GM18951 (cell line): ENCODE measurements around the gene FAM24B.
"Not testable (repeated sequence)": the region's sequence is repeated elsewhere in the genome, so short reads cannot be mapped to it uniquely, and the experiment has no call there.

Source experiments
- POLR2A ChIP-seq: IDR thresholded peaks from 4 replicates; pipeline ENCODE4 v1.6.1; 2011; ENCODE audit warnings: mild to moderate bottlenecking; ENCODE audit not compliant: insufficient read length, insufficient read depth; ENCODE audit errors: extremely low read depth
- in situ Hi-C: fragments of 300-500 bp; cut with MboI; formaldehyde crosslinking; loops from one replicate; pipeline ENCODE4 v1.12.0; 2022; ENCODE audit warnings: low sequenced_read_pairs, mixed read lengths, inconsistent platforms; ENCODE audit not compliant: unreplicated experiment

Gene FAM24B

DNA sequence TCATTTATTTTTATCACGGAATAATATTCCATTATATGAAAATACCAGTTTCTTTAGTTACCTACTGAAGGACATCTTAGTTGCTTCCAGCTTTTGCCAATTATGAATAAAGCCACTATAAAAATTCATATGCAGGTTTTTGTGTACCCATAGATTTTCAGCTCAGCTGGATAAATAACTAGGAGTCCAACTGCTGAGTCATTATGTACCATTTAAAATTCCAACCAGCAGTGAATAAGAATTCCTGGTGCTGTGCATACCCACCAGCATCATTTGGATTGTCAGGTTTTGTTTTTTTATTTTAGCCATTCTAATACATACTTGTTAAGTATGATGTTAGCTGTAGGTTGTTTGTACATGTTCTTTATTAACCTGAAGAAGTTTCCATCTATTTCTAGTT is 14.5 kb downstream of the FAM24B start:
- in situ Hi-C loops, result no loop called here
- TF ChIP-seq POLR2A, result no peak

GRCh38 chr10:122864194-122864592 is 15.2 kb downstream of the FAM24B start:
- TF ChIP-seq POLR2A, result no peak
- in situ Hi-C loops, result no loop called here

DNA sequence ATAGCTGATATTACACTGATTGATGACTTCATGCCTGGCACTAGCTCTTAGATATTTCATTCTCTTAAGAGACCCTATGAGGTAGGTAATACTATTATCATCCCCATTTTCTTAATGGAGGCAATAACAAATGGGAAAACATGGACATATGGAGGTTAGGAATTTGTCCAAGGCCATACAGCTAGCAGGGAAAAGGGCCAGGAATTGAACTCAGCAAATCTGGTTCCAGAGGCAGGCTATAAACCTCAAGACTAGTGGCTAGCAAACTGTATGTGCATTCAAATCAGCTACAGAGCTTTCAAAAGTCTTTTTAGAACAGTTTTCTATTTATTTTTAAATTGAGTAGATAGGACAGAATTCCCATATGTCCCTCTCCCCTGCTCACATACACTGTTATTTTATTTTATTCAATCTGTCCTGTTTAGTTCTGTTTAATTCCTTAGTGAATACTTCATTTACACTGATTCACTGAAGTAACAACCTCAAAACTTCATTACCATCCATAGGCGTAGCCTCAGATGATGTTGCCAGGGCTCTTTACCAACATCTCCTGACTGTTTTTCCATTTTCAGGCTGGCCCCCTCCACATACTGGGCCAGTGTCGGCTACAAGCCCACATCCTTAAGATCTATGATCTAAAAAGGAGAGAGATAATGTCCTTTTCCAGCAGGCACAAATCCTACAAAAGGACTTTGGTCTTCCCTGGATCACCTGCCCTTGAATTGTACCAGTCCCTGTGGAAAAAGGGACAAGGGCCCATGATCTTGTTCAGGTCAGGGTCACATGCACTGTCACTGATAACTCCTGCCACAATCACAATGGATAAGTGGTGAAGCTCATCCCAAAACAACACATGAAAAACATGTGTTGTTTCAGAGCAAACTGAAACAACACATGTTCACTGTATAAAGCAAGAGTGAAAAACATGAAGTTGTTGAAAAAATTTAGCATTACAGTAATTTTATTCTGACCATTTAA is 15.9 kb downstream of the FAM24B start:
- no peak for TF ChIP-seq POLR2A
- in situ Hi-C loops, result no loop called here

DNA sequence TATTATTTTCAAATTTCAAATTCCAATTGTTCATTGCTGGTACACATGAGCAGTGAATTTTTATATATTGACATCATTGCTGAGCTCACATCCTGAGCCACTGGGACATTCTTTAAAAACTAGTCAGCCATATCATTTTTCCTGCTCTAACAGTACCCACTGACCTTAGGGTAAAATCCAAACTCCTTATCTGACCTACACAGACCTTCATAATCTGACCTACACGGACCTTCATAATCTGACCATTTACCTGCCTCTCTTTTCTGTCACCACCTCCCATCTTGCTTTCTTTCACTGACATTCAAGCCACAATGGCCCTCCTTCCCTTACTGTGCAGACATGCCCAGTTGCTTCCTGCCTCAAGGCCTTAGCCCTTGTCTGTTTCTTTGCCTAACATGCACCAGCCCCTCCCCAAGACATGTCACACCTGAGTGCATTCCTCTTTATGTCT is 17.6 kb downstream of the FAM24B start:
- in situ Hi-C loops, result no loop called here
- TF ChIP-seq POLR2A, result no peak

DNA sequence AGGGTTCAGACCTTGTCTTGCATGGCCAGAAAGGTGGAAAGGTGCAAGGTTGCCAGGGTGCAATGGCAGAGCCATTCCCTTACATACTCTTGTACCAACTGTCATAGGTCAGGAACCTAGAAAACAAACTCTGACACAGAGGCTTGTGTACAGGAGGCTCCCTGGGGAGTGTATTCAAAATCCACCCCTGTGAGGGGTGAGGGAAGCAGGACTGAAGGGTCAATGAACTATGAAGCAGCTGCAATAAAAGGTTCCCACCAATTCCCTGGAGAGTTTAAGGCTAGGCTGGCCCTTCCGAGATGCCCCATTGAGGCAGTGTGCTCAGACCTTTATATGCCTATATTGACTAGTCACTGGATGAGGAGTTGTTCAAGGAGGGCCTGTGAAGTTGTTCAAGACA is 19.9 kb downstream of the FAM24B start:
- in situ Hi-C loops, result no loop called here
- no peak for TF ChIP-seq POLR2A

DNA sequence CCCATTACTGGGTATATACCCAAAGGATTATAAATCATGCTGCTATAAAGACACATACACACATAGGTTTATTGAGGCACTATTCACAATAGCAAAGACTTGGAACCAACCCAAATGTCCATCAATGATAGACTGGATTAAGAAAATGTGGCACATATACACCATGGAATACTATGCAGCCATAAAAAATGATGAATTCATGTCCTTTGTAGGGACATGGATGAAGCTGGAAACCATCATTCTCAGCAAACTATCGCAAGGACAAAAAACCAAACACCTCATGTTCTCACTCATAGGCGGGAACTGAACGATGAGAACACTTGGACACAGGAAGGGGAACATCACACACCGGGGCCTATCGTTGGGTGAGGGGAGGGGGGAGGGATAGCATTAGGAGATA is 21.3 kb downstream of the FAM24B start:
- in situ Hi-C loops, result not testable (repeated sequence)

- in situ Hi-C loops, result no loop called here
- no peak for TF ChIP-seq POLR2A
Observed at GRCh38 chr10:122856902-122857301, 22.5 kb downstream of the FAM24B start.

- TF ChIP-seq POLR2A, result no peak
- in situ Hi-C loops, result no loop called here
Observed at GRCh38 chr10:122855745-122856144, 23.6 kb downstream of the FAM24B start.

GRCh38 chr10:122854648-122855047 is 24.7 kb downstream of the FAM24B start:
- TF ChIP-seq POLR2A, result no peak
- in situ Hi-C loops, result no loop called here

DNA sequence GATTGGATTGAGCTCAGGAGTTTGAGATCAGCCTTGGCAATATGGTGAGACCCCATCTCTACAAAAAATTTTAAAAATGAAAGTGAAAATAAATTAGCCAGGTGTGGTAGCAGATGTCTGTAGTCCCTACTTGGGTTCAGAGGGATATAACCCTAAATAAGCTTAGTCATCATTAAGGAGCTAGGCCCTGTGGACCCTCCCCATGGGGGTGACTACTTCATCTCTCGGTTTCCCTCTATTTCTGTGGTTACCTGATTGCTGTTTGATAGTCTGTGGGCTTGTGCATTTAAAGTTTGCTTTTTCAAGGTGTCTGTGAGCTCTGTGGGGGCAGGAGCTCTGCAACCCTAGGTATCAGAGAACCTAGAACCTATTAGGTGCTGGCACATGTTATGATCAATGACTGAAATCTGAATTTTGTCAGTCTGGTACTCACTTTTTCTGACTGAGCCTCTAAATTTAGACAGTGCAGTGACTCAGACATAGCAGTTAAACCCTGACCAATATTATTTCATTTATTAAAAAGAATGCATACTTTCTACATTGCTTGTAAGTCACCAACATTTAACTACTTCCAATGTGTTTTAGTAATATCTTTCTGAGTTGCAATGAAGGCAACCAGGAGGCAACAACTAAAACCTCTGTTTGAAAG is 25.6 kb downstream of the FAM24B start:
- TF ChIP-seq POLR2A, result no peak

GRCh38 chr10:122852261-122852660 is 27.1 kb downstream of the FAM24B start:
- no peak for TF ChIP-seq POLR2A
- in situ Hi-C loops, result no loop called here

More for the DNA sequence above, 25.6 kb downstream of the FAM24B start:
- in situ Hi-C loops, result no loop called here

- TF ChIP-seq POLR2A, result no peak
- in situ Hi-C loops, result no loop called here
Observed at GRCh38 chr10:122850705-122851640, 28.4 kb downstream of the FAM24B start.
